Panc1 (cell line): ENCODE measurements around the gene CYB5A. TPM values are rescaled to one million over a fixed set of nuclear protein-coding genes. Genes with fewer than 3 reads are reported as not detected.

Source experiments
- ATAC-seq: fragments of 200-7000 bp; cut with Tn5 transposase; 2 replicates; pipeline ENCODE4 v1.9.1; 2020; ENCODE audit warnings: mild to moderate bottlenecking, moderate library complexity
- BruUV-seq: library from RNA; stranded (reverse); fragments of 400-500 nt; replicated peaks from 2 replicates; lab custom pipeline; 2021; lab: Mats Ljungman, UMichigan
- CTCF ChIA-PET: fragments of 300-600 bp; sonication (Branson Sonifier 250); formaldehyde crosslinking; loops from one replicate; lab custom pipeline; 2022; ENCODE audit warnings: antibody characterized with exemption; lab: Charles Lee
- POLR2A ChIA-PET: fragments of 300-600 bp; sonication (Branson Sonifier 250); formaldehyde crosslinking; loops from one replicate; lab custom pipeline; 2022; ENCODE audit warnings: antibody characterized with exemption; lab: Charles Lee
- DNase-seq: peaks from one replicate; pipeline ENCODE4 v3.0.0-alpha.2; 2010; ENCODE audit warnings: low read depth, low spot score
- H3K27ac ChIP-seq: 2 replicates; pipeline ENCODE4 v1.5.1; 2011; ENCODE audit warnings: mild to moderate bottlenecking, low read length, inconsistent platforms
- H3K27me3 ChIP-seq: fragments of 200-500 bp; sonication (Bioruptor generic); 2 replicates; pipeline ENCODE4 v1.6.0; 2014; ENCODE audit warnings: low read length, inconsistent platforms; ENCODE audit not compliant: control insufficient read depth, insufficient read depth
- H3K36me3 ChIP-seq: fragments of 200-500 bp; sonication (Bioruptor generic); 2 replicates; pipeline ENCODE4 v1.5.1; 2014; ENCODE audit warnings: inconsistent platforms, mild to moderate bottlenecking, low read length, moderate library complexity; ENCODE audit not compliant: control insufficient read depth, insufficient read depth
- H3K4me1 ChIP-seq: 2 replicates; pipeline ENCODE4 v1.5.1; 2011; ENCODE audit warnings: inconsistent platforms, mild to moderate bottlenecking, low read length, moderate library complexity; ENCODE audit not compliant: control insufficient read depth, insufficient read depth
- H3K4me3 ChIP-seq, 2 experiments: 2 replicates each; pipeline ENCODE4 v1.5.1; 2011 to 2012; ENCODE audit warnings: low read depth in 2 of 2, low read length in 2 of 2, mild to moderate bottlenecking in 2 of 2, inconsistent platforms in 1 of 2, moderate library complexity in 1 of 2
- H3K9me3 ChIP-seq: fragments of 200-500 bp; sonication (Bioruptor generic); 2 replicates; pipeline ENCODE4 v1.5.1; 2014; ENCODE audit warnings: low read depth, mild to moderate bottlenecking, inconsistent platforms, low read length, moderate library complexity; ENCODE audit not compliant: control insufficient read depth, insufficient read depth
- CTCF ChIP-seq: fragments of 450-650 bp; IDR thresholded peaks from 2 replicates; pipeline ENCODE4 v1.5.1; 2017; ENCODE audit warnings: mild to moderate bottlenecking
- POLR2AphosphoS5 ChIP-seq: IDR thresholded peaks from 2 replicates; pipeline ENCODE4 v1.6.1; 2012; ENCODE audit warnings: mild to moderate bottlenecking, low read depth, low read length, moderate library complexity
- SIN3A ChIP-seq: IDR thresholded peaks from 2 replicates; pipeline ENCODE4 v1.6.1; 2012; ENCODE audit warnings: low read depth, mild to moderate bottlenecking, low read length, moderate library complexity, borderline replicate concordance; ENCODE audit not compliant: insufficient read depth
- TCF7L2 ChIP-seq: IDR thresholded peaks from 2 replicates; pipeline ENCODE4 v1.6.1; 2011; ENCODE audit warnings: mild to moderate bottlenecking, low read depth, low read length, inconsistent platforms
- in situ Hi-C: cut with HindIII; loops from 2 replicates; pipeline ENCODE4 v1.10.0; 2016; ENCODE audit warnings: low sequenced_read_pairs, low pct_unique_long_range_greater_than_20kb
- intact Hi-C: fragments of 100-400 bp; cut with micrococcal nuclease; formaldehyde crosslinking; loops from one replicate; pipeline ENCODE4 v1.10.0; 2022; ENCODE audit not compliant: unreplicated experiment
- total RNA-seq: library from RNA; stranded (reverse); gene quantifications from one replicate; pipeline ENCODE4 v1.2.1, GENCODE V29; 2021; ENCODE audit not compliant: unreplicated experiment
- TF ChIP-seq, protein P1 (sequence below), 2 experiments: IDR thresholded peaks; 2 replicates each; pipeline ENCODE4 v1.6.1; 2011 to 2012; ENCODE audit warnings: low read depth in 2 of 2, control low read depth in 1 of 2, low read length in 1 of 2, mild to moderate bottlenecking in 1 of 2, moderate library complexity in 1 of 2; ENCODE audit not compliant: insufficient read depth in 1 of 2

The CYB5A gene
- total RNA-seq, 1 experiment from 2014 or later, result 51.3 TPM

DNA sequence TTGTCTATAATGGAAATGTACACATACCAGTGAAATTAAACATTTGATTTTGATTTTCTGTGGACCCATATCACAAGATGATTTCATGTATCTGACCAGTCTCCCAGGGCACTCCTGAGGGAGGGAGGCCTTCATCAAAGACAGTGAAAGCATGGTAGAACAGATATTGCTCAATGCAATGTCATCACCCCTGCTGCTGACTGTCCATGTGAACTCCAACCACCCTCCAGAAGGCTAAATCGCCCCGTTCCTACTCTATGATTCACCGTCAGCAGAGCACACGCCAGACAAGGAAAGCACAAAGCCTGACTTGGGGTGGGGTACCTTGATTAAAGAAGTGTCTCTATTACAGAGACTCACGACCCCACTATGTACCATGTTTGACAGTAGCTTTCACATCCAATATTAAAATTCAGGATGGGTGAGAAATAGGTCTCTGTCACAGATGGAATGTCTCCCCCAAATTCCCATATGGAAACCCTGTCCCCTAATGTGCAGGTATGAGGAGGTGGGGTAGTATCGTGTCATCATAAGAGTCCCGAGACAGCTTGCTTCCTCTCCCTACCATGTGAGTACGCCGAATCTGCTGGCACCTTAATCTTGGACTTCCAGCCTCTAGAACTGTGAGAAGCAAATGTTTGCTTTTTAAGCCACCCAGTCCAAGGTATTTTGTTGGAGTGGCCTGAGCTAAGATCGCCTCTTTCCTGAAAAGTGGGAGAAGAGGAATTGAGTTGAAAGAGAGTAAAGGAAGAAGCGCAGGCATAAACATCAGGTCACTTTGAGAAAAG lies 42.4 kb downstream of the CYB5A start:
- no peaks in the 10 kb centered on the region for H3K27me3 ChIP-seq
- DNase-seq, result no peak
- TF ChIP-seq TCF7L2 (no peak), CTCF (no peak), SIN3A (no peak), POLR2AphosphoS5 (no peak)
- TF ChIP-seq, protein P1, sequence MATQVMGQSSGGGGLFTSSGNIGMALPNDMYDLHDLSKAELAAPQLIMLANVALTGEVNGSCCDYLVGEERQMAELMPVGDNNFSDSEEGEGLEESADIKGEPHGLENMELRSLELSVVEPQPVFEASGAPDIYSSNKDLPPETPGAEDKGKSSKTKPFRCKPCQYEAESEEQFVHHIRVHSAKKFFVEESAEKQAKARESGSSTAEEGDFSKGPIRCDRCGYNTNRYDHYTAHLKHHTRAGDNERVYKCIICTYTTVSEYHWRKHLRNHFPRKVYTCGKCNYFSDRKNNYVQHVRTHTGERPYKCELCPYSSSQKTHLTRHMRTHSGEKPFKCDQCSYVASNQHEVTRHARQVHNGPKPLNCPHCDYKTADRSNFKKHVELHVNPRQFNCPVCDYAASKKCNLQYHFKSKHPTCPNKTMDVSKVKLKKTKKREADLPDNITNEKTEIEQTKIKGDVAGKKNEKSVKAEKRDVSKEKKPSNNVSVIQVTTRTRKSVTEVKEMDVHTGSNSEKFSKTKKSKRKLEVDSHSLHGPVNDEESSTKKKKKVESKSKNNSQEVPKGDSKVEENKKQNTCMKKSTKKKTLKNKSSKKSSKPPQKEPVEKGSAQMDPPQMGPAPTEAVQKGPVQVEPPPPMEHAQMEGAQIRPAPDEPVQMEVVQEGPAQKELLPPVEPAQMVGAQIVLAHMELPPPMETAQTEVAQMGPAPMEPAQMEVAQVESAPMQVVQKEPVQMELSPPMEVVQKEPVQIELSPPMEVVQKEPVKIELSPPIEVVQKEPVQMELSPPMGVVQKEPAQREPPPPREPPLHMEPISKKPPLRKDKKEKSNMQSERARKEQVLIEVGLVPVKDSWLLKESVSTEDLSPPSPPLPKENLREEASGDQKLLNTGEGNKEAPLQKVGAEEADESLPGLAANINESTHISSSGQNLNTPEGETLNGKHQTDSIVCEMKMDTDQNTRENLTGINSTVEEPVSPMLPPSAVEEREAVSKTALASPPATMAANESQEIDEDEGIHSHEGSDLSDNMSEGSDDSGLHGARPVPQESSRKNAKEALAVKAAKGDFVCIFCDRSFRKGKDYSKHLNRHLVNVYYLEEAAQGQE (IDR thresholded peaks at IDR 0.05; ENCODE audit: insufficient read depth in 1 of 2, low read depth in 2 of 2, low read length in 1 of 2), result no peak
- ChIA-PET POLR2A (no interaction called here), CTCF (no interaction called here)
- no peaks in the 10 kb centered on the region for H3K36me3 ChIP-seq
- H3K4me1 ChIP-seq, result peaks cover 6% of the 10 kb centered on the region
- no peak overlapping the region for H3K4me3 ChIP-seq
- intact Hi-C loops, result no loop called here
- in situ Hi-C loops, result no loop called here
- H3K9me3 ChIP-seq, result no peaks in the 10 kb centered on the region
- no peak overlapping the region for H3K27ac ChIP-seq
- no peak for ATAC-seq
- no TSS peak for BruUV-seq

DNA sequence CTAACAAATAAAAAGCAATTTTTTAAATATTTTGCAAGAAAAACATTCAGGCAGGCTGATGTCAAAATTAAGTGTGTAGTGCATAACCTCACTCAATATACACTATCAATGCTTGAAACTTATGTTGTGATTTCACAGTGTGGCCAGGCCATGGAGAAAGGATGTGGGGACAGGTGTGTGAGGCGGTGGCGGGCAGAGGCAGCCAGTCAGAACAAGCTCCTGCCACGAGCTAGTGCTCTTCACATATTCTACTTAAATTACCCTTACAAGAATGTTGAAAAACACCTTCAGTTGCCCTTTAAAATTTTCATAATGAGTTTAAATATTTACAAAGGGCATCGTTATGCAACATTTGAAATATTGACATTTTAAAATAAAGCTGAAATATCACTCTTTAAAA lies 43.2 kb downstream of the CYB5A start:
- ChIA-PET CTCF (no interaction called here), POLR2A (no interaction called here)
- H3K27ac ChIP-seq, result no peak overlapping the region
- H3K4me3 ChIP-seq, result no peak overlapping the region
- H3K36me3 ChIP-seq, result no peaks in the 10 kb centered on the region
- peaks cover 6% of the 10 kb centered on the region for H3K4me1 ChIP-seq
- no TSS peak for BruUV-seq
- no peaks in the 10 kb centered on the region for H3K9me3 ChIP-seq
- DNase-seq (no peak), ATAC-seq (no peak)
- H3K27me3 ChIP-seq, result no peaks in the 10 kb centered on the region
- in situ Hi-C loops, result no loop called here
- intact Hi-C loops, result no loop called here
- TF ChIP-seq POLR2AphosphoS5 (no peak), SIN3A (no peak), TCF7L2 (no peak), CTCF (no peak)
- TF ChIP-seq, protein P1 (IDR thresholded peaks at IDR 0.05; ENCODE audit: insufficient read depth in 1 of 2, low read depth in 2 of 2, low read length in 1 of 2), result no peak
